ENCODE data around the gene NDUFS1. TPM values are rescaled to one million over a fixed set of nuclear protein-coding genes. Genes with fewer than 3 reads are reported as not detected.

The NDUFS1 gene
- total and polyA plus RNA-seq, 10 donors, result 9.0 to 93.6 (median 65.2) TPM

- intact Hi-C loops (cut with DNase I; ENCODE audit: low total_unique reads), result loop anchor here (10.0 kb wide), 1 partner anchor 68 kb away; the partner anchor contains the start of genes EEF1B2 and NDUFS1
- TF ChIP-seq POLR2AphosphoS5 (IDR thresholded peaks at IDR 0.05) (no peak), CTCF (IDR thresholded peaks at IDR 0.05 in 8 of 11, conservative IDR thresholded peaks at IDR 0.05 in 3 of 11) (no peak), POLR2A (IDR thresholded peaks at IDR 0.05) (no peak)
Observed at GRCh38 chr2:206086716-206087350, 72.4 kb downstream of the NDUFS1 start.

GRCh38 chr2:206085742-206086445 lies 73.3 kb downstream of the NDUFS1 start, which contains the start of gene INO80D:
INO80D (minus strand) TSS chr2:206086174; CDS start chr2:206063016, 23,158 bp downstream.
- H3K27me3 ChIP-seq (replicated peaks in 1 of 7), result no peaks in the 10 kb centered on the region
- H3K4me1 ChIP-seq, result peaks cover 13 to 71% (median 41%) of the 10 kb centered on the region in 6 donors
- TF ChIP-seq POLR2AphosphoS5 (IDR thresholded peaks at IDR 0.05), result peak; percentile 64 to 85 (median 83)
- TF ChIP-seq POLR2A (IDR thresholded peaks at IDR 0.05), result peak in 1 of 3 donors; percentile 53
- peak in 10 of 11 experiments; percentile 36 to 73 (median 61) for TF ChIP-seq CTCF (IDR thresholded peaks at IDR 0.05 in 8 of 11, conservative IDR thresholded peaks at IDR 0.05 in 3 of 11)
- peaks cover 0 to 15% (median 0%) of the 10 kb centered on the region in 6 donors for H3K36me3 ChIP-seq
- H3K4me3 ChIP-seq, result peak within 1 kb of the TSS; percentile 60 to 80 (median 64)
- WGBS, 5 donors, result 0 to 1% (median 0%) methylated on average over 22 to 39 of the region's 39 CpGs
- peak; percentile 93 for DNase-seq
- H3K9me3 ChIP-seq, result no peaks in the 10 kb centered on the region
- peak within 1 kb of the TSS; percentile 95 to 99 (median 98) for H3K27ac ChIP-seq
- intact Hi-C loops (cut with DNase I; ENCODE audit: low total_unique reads), result loop anchor here (10.0 kb wide), 1 partner anchor 69 kb away; the partner anchor contains the start of genes EEF1B2 and NDUFS1

More at GRCh38 chr2:206086716-206087350, 72.4 kb downstream of the NDUFS1 start:
- Histone ChIP-seq H3K9me3 (no peaks in the 10 kb centered on the region), H3K27ac (peak overlapping the region; percentile 95 to 99 (median 98)), H3K27me3 (replicated peaks in 1 of 7) (no peaks in the 10 kb centered on the region), H3K4me3 (peak overlapping the region; percentile 15 to 80 (median 64)), H3K4me1 (peaks cover 13 to 62% (median 37%) of the 10 kb centered on the region in 6 donors), H3K36me3 (peaks cover 0 to 18% (median 0%) of the 10 kb centered on the region in 6 donors)
- WGBS, 5 donors, result 3 to 8% (median 4%) methylated on average over 4 of the region's 4 CpGs
- DNase-seq, result no peak

- intact Hi-C loops (cut with DNase I; ENCODE audit: low total_unique reads), result loop anchor here (10.0 kb wide), 1 partner anchor 70 kb away; the partner anchor contains the start of genes EEF1B2 and NDUFS1
- H3K27me3 ChIP-seq (replicated peaks in 1 of 7), result no peaks in the 10 kb centered on the region
- DNase-seq, result peak; percentile 89
- H3K36me3 ChIP-seq, result peaks cover 0 to 7% (median 0%) of the 10 kb centered on the region in 6 donors
- peak overlapping the region; percentile 60 to 80 (median 64) for H3K4me3 ChIP-seq
- H3K4me1 ChIP-seq, result peaks cover 13 to 79% (median 44%) of the 10 kb centered on the region in 6 donors
- no peaks in the 10 kb centered on the region for H3K9me3 ChIP-seq
- no peak for TF ChIP-seq CTCF (IDR thresholded peaks at IDR 0.05 in 8 of 11, conservative IDR thresholded peaks at IDR 0.05 in 3 of 11)
- peak in 1 of 3 donors; percentile 21 for TF ChIP-seq POLR2AphosphoS5 (IDR thresholded peaks at IDR 0.05)
- TF ChIP-seq POLR2A (IDR thresholded peaks at IDR 0.05), result no peak
- 0 to 4% (median 1%) methylated on average over 11 to 88 of the region's 88 CpGs for WGBS, 5 donors
- peak overlapping the region; percentile 95 to 99 (median 98) for H3K27ac ChIP-seq
Observed at GRCh38 chr2:206084870-206085741, 74.1 kb downstream of the NDUFS1 start.
